NCI-H2107 treated with DMSO at 0.1 percent for 48 hours (cell line): ENCODE measurements around the gene POLR3A.

ENCODE experiments used
- DNase-seq: peaks from one replicate; lab custom pipeline; 2025; ENCODE audit not compliant: unreplicated experiment; lab: John Stamatoyannopoulos, UW

The POLR3A gene

GRCh38 chr10:77955136-77955535 is 74.2 kb downstream of the POLR3A start:
- no peak for DNase-seq

- no peak for DNase-seq
These were observed 80.1 kb downstream of the POLR3A start for GRCh38 chr10:77949167-77949566.

- no peak for DNase-seq
These were observed 83.2 kb downstream of the POLR3A start for GRCh38 chr10:77946084-77946483.

- DNase-seq: no peak
These were observed 84.8 kb downstream of the POLR3A start for GRCh38 chr10:77944519-77944918.

GRCh38 chr10:77943121-77943901 is 86.0 kb downstream of the POLR3A start:
- DNase-seq: no peak

GRCh38 chr10:77941790-77942189 is 87.5 kb downstream of the POLR3A start:
- DNase-seq: no peak

- DNase-seq: no peak
These were observed 88.7 kb downstream of the POLR3A start for GRCh38 chr10:77940627-77941026.

GRCh38 chr10:77940225-77940624 is 89.1 kb downstream of the POLR3A start:
- DNase-seq: no peak

- DNase-seq: no peak
These were observed 89.7 kb downstream of the POLR3A start for GRCh38 chr10:77939561-77940001.

GRCh38 chr10:77936697-77937567 is 92.4 kb downstream of the POLR3A start:
- no peak for DNase-seq

- no peak for DNase-seq
These were observed 97.1 kb downstream of the POLR3A start for GRCh38 chr10:77932016-77932715.

GRCh38 chr10:77927402-77928246 is 101.7 kb downstream of the POLR3A start:
- DNase-seq: no peak

- DNase-seq: no peak
These were observed 102.5 kb downstream of the POLR3A start, which contains the start of gene DLG5 for GRCh38 chr10:77926566-77927401. TSS of gene DLG5 (minus strand) at chr10:77926755. CDS start at chr10:77926520, 235 bp downstream.

- DNase-seq: no peak
These were observed 103.3 kb downstream of the POLR3A start for GRCh38 chr10:77925795-77926565.

- DNase-seq: no peak
These were observed 103.9 kb downstream of the POLR3A start for GRCh38 chr10:77925410-77925794.

GRCh38 chr10:77922566-77923179 is 106.6 kb downstream of the POLR3A start:
- DNase-seq: no peak

GRCh38 chr10:77922055-77922454 is 107.3 kb downstream of the POLR3A start:
- no peak for DNase-seq

- DNase-seq: peak; percentile 30
These were observed 107.9 kb downstream of the POLR3A start for GRCh38 chr10:77921395-77921794.
